AG10803 (cell line): ENCODE measurements around the gene AMOT.

ENCODE experiments used
- DNase-seq: peaks from one replicate; pipeline ENCODE4 v3.0.0; 2010; ENCODE audit warnings: low read depth
- H3K4me3 ChIP-seq: 2 replicates; pipeline ENCODE4 v1.5.1; 2011; ENCODE audit warnings: mild to moderate bottlenecking, low read length, control low read depth
- CTCF ChIP-seq: conservative IDR thresholded peaks from 2 replicates; pipeline ENCODE4 v1.5.1; 2011; ENCODE audit warnings: mild to moderate bottlenecking, low read length, control low read depth, inconsistent platforms

AMOT gene

DNA sequence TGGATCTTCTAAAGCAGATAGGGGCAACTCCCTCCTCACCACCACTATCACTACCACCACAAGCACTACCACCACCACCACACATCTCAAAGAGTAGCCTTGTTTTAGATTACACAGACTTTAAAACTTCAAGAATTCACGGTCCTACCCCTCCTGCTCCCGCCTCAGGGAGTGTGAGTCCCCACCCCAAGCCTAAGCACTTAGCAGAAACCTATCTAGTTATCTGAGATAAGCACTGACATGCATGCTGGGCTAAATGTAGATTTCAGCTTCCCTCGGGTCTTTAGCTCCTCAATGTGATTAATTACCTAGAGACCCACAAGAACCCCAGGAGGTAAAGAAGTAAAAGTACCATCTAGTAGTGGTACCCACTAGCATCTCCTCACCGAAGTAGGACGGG, 775 bp downstream of the AMOT start:
- peak overlapping the region; percentile 79 for H3K4me3 ChIP-seq
- TF ChIP-seq CTCF, result no peak

GRCh38 chrX:112837531-112837930, 3.1 kb downstream of the AMOT start:
- no peak overlapping the region for H3K4me3 ChIP-seq
- DNase-seq, result no peak
- TF ChIP-seq CTCF, result no peak

More for the DNA sequence above, 775 bp downstream of the AMOT start:
- no peak for DNase-seq

GRCh38 chrX:112835019-112835418, 5.6 kb downstream of the AMOT start:
- TF ChIP-seq CTCF, result no peak
- no peak overlapping the region for H3K4me3 ChIP-seq
- DNase-seq, result no peak

DNA sequence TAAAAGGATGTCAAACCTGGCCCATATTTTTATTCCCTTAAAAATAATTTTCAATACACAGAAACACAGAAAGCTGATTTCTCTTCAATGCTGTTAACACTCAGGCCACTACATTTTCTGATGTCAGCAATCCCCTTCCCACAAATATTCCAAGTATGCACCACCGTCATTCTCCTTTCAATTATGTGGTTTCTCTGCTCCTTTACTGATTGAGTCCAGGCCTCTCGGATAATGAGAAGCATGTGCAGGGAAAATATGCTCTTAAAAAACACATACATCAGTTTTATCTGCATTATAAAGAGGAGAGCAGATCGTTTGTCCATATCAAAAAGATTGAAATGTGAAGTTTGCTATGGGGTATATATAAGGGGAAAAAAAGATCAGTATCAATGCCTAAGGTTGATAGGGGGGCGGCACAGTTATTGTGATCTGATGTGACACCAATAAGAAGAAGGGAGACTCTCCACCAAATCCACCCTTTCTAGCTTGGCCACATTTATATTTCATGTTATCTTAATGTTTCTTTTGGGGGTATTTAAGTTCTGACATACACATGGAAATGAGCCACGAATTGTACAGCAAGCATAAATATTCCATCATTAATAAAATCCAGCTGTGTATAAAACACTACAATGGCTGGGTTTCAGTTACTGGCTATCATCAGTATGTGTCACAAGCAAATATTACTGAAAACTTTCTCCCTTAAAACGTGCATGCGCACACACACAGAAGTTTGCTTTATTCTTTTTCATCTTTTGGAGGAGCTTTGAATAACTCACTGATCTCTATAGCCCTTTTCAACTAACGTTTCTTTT, 6.4 kb downstream of the AMOT start:
- no peak for TF ChIP-seq CTCF
- DNase-seq, result peak; percentile 88
- H3K4me3 ChIP-seq, result no peak overlapping the region

DNA sequence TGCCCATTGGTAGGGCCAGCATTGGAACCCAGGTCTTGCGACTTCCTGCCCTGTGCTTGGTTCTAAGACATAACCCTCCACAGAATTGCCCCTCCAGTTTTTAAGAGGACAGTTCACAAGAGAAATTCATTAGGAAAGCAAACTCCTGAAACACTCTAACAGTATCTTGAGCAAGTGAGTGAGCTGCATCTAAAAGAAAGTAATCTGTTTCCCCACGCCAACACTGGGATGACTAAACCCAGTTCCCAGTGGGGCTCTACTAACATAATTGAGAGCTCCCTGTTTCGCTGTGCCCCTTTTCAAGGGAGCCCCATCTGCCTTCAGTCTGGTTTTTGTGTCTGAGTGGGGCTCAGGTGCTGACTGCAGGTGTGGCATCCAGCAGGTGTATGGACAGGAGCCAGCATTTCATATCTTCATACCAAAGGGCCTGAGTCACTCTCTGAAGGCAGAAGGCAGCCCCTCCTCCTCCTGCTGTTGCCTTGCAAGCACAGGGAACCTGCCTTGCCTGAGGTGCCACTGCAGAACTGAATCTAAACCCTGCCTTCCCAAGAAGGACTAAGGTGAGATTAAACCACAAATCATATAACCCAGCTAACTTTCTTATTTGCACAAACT, 8.0 kb downstream of the AMOT start:
- no peak overlapping the region for H3K4me3 ChIP-seq
- no peak for DNase-seq
- no peak for TF ChIP-seq CTCF

DNA sequence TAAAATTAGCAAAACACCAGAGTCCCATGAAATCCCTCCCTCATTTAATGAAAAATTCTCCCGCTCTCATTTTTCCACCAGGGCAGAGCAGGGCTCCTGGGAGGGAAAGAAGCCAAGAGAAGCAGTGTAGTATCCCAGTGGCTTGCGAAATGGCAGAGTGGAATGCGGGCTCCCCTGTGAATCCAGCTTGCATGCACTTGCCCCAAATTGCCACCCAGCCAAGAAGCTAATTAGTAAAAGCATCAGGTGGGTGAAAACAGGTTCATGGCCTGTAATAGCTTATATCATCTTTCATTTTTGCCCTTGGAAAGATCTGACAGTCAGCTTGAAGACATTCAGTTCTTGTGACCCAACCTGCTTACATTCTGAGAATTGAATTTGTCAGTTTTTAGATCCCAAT, 10.1 kb downstream of the AMOT start:
- H3K4me3 ChIP-seq, result no peak overlapping the region
- TF ChIP-seq CTCF, result no peak
- peak; percentile 23 for DNase-seq

- no peak overlapping the region for H3K4me3 ChIP-seq
- no peak for TF ChIP-seq CTCF
- no peak for DNase-seq
Measured at GRCh38 chrX:112827292-112827903, 13.2 kb downstream of the AMOT start.
